WI38 (cell line): Measurements from ENCODE around the gene CHID1.

Source experiments
- H3K4me3 ChIP-seq: 2 replicates; pipeline ENCODE4 v1.5.1; 2011; ENCODE audit warnings: low read depth, mild to moderate bottlenecking, control low read depth, low read length
- TF ChIP-seq, protein P1 (sequence below): IDR thresholded peaks from 2 replicates; pipeline ENCODE4 v1.5.1; 2012; ENCODE audit warnings: low read depth, mild to moderate bottlenecking, control low read depth, low read length

Gene CHID1

GRCh38 chr11:829176-829846 lies 81.3 kb downstream of the CHID1 start:
- peak overlapping the region; percentile 16; the same call in 1 of the 2 replicates for H3K4me3 ChIP-seq
- TF ChIP-seq, protein P1, sequence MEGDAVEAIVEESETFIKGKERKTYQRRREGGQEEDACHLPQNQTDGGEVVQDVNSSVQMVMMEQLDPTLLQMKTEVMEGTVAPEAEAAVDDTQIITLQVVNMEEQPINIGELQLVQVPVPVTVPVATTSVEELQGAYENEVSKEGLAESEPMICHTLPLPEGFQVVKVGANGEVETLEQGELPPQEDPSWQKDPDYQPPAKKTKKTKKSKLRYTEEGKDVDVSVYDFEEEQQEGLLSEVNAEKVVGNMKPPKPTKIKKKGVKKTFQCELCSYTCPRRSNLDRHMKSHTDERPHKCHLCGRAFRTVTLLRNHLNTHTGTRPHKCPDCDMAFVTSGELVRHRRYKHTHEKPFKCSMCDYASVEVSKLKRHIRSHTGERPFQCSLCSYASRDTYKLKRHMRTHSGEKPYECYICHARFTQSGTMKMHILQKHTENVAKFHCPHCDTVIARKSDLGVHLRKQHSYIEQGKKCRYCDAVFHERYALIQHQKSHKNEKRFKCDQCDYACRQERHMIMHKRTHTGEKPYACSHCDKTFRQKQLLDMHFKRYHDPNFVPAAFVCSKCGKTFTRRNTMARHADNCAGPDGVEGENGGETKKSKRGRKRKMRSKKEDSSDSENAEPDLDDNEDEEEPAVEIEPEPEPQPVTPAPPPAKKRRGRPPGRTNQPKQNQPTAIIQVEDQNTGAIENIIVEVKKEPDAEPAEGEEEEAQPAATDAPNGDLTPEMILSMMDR: no peak

DNA sequence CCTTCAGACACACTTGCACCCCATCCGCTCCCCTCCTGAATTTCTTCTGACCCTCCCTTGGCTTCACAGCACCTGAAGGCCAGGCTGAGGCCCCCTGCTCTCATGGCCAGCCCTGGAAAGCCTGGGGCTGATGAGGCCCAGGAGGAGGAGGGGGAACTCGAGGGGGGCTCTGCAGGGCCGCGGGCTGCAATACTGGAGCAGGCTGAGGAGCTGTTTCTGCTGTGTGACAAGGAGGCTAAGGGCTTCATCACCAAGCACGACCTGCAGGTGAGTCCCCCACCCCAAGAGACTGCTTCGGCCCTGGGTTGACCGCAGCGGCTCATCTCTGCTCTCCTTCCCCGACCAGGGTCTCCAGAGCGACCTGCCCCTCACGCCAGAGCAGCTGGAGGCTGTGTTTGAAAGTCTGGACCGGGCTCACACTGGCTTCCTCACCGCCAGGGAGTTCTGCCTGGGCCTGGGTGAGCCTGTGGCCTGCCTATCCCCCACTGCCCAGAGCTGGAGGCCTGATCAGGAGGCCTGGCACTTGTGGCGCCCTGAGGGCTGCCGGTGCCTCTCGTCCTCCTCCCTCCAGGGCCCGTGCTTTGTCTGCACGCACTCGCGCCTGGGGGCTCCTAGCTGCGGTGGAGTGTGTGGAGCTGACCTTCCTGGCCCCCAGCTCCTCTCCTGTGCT lies 82.0 kb downstream of the CHID1 start:
- TF ChIP-seq, protein P1: no peak
- H3K4me3 ChIP-seq: no peak overlapping the region

GRCh38 chr11:827897-828192 lies 82.8 kb downstream of the CHID1 start, which contains the start of gene CRACR2B:
Gene CRACR2B, plus strand, starts transcription at chr11:827919. Its CDS starts 689 bp downstream, at chr11:828608.
- no peak within 1 kb of the TSS for H3K4me3 ChIP-seq
- TF ChIP-seq, protein P1: no peak

DNA sequence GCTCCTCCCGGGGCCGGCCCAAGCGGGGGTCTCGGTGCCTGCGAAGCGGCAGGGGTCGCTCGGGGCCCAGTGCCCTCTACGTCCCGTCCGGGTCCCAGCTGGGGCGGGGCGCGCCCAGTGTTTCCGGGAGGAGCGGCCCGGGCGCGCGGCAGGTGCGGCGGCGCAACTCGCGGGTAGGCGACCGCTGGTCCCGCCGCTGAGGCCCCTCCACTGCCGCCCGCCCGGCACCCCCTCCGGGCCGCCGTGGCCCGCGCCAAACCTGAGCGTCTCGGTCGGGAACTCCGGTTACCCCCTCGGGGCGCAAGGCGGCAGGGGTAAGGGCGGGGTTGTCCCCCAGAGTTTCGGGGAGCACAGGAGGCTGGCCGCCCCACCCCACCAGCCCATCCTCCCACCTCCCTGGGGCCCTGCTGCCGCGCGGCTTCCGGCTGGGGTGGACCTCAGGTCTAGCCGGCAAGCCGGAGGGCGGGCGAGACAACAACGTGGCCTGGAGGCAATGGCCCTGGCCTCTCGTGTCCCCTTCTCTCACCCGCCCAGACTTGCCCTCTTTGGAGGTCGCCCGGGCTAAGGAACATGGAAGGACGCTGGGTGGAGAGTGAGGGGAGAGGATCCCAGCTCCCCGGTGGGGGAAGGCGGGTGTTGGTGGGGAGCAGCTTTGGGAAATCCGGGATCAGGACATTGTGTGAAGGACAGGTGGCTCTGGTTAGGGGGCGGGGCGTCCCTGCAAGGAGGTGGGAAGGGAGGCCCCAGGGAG lies 83.3 kb downstream of the CHID1 start:
- H3K4me3 ChIP-seq: no peak overlapping the region
- TF ChIP-seq, protein P1: no peak

DNA sequence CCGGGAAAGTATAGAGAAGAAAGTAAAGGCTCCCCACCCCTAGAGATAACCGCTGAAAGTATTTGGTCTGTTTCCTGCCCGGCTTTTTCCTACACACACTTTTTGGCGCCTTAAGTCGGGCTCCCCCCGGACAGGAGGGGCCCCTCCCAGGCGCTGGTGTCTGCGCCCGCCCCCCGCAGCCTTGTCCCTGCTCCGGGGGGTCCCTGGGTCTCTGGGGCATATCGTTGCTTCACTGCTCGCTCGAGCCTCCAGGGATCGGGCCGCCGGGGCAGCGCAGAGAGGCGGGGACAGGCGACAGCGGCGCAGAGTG lies 83.8 kb downstream of the CHID1 start:
- TF ChIP-seq, protein P1: no peak

DNA sequence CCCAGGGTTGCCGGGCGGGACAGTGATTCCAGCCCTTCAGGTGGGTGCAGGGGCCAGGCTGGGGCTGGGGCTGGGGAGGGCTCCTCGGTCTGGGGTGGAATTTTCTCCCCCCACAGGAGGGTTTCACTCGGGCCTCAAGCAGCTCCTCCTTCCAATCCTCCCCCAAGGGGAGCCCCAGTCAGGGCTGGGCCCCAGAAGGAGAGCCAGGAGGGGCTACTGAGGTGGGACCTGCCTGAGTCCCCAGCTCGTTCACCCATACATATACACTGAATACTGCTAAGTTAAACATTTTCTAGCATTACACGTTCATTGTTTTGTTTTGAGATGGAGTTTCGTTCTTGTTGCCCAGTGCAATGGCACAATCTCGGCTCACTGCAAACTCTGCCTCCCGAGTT lies 84.4 kb downstream of the CHID1 start:
- H3K4me3 ChIP-seq: no peak overlapping the region
- TF ChIP-seq, protein P1: no peak

More for the DNA sequence above, 83.8 kb downstream of the CHID1 start:
- no peak overlapping the region for H3K4me3 ChIP-seq
